Stimulated activated CD4-positive, alpha-beta T cell treated with anti-CD3 and anti-CD28 coated beads, TNF-alpha, amount 100 ng/mL, for 1 hour (primary cell): Measurements from ENCODE around the gene RBP7.
"Not testable (repeated sequence)": the region's sequence is repeated elsewhere in the genome, so short reads cannot be mapped to it uniquely, and the experiment has no call there.

Source experiments
- DNase-seq, 3 donors: peaks; one replicate each; pipeline ENCODE4 v3.0.0-alpha.2; 2020; ENCODE audit warnings: low read depth in 3 of 3, low spot score in 1 of 3

Gene RBP7

DNA sequence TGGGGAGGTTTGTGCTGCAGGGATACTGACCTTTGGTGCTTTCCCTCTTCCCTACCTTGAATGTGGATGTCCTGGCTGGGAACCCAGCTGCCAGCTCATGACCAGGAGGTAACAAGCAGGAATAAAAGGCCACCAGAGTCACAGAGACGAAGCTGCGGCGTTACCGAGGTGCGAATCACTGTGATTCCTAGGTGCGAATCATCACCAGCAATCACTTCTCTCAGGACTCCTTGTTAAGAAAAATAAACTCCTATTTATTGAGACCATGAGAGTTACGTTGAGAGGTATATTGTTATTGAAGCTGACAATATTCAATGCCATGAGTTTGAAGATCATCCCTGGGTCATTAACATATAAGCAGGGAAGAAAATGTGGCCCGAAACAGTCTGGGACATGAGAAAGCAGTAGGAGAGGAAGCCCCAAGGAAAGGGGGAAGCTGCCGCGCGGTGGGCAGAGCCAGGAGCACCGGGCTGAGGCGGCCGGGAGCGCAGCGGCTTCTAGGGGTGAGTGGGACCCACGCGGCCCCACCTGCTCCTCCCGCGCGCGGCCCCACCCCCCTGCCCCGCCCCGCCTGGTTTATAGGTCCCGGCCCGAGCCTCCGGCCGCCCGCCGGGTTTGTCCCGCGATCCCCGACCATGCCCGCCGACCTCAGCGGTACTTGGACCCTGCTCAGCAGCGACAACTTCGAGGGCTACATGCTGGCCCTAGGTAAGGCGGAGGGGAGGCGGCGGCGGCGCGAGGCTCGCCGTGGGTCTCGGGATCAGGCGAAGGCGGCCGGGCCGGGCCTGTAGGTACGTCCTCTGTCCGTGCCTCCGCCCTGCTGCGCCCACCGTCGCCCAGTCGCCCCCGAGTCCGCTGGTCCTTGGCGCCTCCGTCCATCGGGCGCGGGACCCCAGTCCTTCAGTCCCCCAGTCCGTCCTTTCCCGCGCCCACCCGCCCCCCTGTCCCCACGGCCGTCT, at the start of gene RBP7:
TSS of gene RBP7 (plus strand) at position 605 of the 959 bp plus-strand sequence. CDS start at position 636, 31 bp downstream.
- no peak for DNase-seq

DNA sequence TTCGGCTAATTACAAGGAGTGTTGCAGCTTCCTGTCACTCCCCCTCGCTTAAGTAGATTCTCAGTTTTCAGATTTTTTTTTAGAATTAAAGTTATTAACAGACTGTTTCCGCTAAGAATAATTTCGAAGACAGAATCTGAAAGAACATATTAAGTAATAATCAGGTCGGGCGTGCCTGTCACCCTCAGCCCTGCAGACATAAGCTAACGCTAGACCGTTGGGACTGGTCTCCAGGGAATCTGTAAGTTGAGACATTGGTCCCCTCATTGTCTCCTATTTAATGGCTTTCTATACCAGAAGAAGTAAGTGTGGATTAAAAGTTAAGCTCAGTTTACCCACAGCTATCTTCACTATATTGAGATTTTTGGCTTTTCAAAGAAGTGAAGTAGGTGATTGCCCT, 39.3 kb upstream of the RBP7 start:
- no peak for DNase-seq

DNA sequence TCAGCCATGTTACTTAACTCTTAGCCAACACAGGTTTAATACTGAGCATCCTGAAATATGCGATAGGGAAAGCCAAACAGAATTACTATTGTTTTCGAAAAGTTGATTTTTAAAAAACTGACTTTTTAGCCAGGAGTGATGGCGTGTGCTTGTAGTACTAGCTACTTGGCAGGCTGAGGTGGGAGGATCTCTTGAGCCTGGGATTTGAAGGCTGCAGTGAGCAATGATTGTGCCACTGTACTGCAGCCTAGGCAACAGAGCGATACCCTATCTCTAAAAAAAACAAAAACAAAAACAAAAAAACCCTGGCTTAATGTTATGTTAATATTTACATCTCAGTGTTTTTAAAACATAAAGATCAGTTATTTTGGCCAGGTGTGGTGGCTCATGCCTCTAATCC, 37.0 kb upstream of the RBP7 start:
- DNase-seq, result no peak

DNA sequence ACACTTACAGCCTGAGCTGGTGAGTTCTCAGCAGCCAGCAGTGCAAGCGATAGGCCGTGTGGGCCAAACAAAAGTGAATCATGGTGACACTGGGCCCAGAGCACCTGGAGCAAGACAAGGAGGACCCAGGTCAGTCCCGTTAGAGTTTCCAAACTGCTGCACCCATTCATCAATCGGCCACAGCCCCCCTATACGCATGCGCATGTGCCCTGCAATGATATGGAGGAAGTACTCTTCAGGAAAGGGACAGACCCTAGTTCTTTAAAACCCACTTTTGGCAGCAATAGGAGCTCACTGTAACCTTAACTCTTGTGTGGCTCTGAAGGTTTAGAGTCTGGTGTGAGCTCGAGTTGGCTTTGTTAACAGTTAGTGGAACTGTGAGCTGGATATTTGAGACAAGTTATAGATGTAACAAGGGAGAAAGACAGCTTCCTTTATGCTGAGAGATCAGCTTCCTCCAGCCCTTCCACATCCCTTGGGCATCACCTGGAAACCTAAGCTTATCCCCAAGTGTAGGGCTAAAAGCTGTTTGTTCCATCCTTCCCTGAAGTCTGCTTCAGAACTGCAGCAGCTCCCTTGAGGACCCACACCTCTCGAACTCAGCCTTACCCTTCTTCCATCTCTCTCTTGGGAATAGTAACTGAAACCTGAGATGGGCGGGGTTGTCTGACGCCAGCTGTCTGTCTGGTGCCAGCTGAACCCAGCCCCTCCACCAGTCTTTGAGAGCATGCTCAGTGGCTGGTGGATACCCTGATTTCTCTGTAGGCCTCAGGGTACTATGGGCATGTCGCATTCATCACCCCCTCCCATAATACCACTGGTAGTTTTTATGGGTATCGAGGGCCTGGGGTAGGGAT, 36.1 kb upstream of the RBP7 start:
- no peak for DNase-seq

DNA sequence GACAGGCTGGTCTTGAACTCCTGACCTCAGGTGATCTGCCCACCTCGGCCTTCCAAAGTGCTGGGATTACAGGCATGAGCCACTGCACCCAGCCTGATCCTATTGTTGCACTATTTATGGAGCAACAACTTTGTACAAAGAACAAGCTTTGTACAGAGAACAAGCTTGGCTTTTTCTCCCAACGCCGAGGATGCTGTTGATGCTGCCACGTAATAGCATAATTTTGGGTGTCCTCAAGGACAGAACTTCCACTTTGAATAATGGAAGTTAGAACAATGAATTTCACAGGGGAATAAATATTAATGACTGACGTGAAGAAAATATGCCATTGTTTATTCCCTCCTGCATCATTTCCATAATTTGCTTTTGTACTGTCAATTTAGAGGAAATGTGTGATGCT, 12.8 kb upstream of the RBP7 start:
- no peak for DNase-seq

DNA sequence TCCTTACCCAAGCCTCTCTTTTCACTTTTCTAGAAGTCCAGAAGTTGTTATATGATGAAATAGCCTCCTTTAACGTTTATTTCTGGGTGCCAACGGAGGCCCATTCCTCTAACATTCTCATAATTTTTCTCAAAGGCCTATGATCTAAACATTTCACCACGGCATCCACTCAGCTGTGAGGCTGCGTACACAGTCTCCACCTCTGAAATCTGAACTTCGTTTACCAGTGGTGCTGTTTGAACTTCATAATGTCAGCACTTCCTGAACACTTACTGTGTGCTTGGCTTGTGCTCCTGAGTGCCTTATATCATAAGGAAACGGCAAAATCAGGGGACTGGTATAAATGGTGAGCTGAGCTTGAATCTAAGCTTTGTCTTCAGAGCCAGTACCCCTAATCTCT, 12.0 kb upstream of the RBP7 start:
- DNase-seq, result no peak

DNA sequence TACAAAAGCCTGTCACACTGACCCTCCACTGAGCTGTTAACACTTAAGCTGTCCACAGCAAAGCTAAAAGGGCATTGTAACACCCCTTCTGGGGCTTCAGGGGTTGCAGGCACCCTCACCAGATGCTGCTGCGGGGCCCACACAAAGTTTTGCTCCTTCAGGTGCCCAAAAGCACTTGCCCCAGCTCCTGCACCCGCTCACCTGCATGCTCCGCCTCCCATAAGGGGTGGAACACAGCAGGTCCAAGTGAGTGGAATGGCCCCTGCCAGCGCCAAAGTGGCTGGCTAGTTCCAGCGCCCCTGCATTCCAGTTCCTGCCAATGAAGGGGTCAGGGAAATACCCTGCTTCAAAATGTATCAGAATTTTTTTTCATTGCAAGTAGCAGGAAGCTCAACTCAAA, 7.3 kb upstream of the RBP7 start:
- DNase-seq, result no peak

DNA sequence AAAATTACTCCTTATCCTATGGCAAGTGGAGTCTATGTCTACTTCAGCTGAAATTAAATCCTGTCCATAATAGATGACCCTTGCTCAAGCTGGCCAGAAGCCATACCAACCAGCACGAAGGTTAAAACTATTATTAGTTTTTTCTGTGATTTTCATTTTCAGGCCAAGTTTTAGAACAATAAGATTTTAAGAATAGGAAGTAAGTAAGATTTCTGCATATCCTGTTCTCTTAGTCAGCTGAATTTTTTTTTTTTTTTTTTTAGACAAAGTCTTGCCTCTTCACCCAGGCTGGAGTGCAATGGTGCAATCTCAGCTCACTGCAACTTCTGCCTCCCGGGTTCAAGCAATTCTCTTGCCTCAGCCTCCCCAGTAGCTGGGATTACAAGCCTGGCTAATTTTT, 6.1 kb upstream of the RBP7 start:
- no peak for DNase-seq

DNA sequence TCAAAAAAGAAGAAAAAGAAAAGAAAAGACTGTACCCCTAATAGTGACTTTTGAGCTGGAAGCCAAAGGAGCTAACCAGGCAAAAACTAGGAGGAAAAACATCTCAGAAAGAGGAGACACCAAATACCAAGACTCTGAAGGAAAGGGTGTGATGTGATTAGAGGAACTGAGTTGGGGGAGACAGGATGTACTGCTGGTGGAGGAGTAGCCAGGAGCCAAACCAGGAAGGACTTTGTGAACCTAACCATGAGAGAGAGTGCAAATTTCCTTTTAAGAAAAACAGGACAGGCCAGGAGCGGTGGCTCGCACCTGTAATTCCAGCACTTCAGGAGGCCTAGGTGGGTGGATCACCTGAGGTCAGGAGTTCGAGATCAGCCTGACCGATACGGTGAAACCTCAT, 4.1 kb upstream of the RBP7 start:
- DNase-seq, result no peak

DNA sequence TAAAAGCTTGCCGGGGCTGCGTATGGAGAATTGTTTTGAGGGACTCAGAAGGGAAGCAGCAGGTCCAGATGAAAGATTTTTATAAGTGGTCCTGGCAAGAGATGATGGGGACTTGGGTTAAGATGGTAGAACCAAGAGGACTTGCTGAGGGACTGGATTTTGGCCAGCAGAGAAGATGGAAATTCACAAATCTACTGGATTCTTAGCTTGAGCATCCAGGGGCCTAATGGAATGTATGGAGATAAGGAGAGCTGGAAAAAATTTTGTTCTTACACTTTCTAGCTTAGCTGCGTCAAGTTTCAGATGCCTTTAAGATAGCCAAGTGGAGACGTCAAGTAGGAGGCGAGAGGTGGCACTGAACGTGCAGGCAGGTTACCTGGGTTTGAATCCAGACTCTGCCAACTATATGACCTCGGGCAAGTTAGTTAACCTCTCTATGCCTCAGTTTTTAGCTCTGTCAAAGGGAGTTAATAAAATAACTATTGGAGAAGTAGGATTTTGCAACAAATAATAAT, 3.4 kb upstream of the RBP7 start:
- DNase-seq, result no peak

DNA sequence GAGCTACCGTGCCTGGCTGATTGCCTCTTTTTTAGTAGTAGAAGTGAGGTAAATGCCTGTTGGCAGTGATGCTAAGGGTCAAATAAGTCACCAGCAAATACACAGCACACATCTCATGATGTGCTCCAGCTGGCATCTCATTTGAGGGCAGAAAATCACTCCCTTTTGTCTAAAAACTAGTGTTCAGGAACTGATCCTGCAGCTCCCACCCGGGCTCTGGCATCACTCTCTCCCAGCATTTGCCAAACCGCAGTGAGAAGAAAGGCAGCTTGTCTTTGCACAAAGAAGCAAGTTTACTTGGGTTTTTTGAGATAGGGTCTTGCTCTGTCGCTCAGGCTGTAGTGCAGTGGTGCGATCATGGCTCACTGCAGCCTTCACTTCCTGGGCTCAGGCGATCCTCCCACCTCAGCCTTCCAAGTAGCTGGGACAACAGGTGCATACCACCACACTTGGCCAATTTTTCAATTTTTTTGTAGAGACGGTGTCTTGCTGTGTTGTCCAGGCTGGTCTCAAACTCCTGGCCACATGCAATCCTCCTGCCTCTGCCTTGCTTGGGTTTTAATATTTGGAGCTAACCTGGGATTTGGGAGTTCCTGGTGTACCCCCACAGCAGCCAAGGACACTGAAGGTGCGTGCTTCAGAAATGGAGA, 4.1 kb downstream of the RBP7 start:
- DNase-seq, result no peak

DNA sequence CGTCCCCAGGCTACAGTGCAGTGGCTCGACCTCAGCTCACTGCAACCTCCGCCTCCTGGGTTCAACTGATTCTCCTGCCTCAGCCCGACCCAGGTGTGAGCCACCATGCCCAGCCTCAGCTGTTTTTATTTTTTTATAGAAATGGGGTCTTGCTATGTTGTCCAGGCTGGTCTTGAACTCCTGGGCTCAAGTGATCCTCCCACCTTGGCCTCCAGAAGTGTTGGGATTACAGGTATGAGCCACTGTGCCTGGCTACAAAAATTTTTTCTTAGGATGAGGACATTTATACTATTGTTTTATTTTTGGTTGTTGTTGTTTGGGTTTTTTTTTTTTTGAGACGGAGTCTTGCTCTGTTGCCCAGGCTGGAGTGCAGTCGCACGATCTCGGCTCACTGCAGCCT, 8.2 kb downstream of the RBP7 start:
- not testable (repeated sequence) for DNase-seq

DNA sequence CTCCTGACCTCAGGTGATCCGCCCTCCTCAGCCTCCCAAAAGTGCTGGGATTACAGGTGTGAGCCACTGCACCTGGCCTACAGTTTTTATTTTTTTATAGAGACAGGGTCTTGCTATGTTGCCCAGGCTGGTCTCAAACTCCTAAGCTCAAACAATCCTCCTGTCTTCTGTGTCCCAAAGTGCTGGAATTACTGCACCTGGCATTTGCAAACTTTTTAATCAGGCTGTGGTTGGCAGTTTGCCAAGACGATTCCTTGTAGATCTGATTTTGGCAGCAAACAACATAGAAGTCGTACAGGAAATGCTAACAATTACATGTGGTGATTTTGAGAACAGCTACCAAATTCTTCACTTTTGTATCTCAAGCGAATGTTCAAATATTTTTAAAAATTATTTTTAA, 10.1 kb downstream of the RBP7 start:
- no peak for DNase-seq

DNA sequence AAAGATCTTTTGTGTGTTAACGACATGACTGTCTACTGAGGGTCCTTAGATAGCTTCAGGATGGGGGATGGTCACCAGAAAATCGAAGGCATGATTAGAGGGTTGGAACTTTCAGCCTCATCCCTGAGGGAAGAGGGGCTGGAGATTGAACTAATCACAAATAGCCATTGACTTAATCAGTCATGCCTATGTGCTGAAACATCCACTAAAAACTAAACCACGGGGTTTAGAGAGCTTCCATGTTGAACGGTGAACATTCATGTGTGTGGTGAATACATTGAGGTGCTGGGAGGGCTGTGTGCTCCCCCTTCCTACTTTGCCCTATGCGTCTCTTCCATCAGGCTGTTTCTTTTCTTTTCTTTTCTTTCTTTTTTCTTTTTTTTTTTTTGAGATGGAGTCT, 17.0 kb downstream of the RBP7 start:
- no peak for DNase-seq

DNA sequence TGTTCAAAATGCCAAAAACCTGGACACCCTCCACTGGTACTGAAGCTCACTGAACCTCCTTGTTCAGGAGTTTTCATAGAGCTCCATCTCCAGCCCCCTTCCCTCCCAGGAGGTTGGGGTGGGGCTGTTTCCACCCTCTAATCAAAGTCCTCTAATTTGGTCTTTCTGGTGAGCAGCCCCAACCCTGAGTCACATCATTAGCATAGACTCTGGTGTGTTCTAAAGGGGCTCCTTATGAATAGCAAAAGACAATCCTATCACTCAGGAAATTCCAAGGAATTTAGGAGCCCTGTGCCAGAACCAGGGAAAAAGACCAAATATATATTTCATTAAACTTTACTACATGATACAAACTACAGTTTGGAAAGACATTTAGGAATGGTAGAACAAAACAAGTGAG, 22.5 kb downstream of the RBP7 start:
- DNase-seq, result no peak

DNA sequence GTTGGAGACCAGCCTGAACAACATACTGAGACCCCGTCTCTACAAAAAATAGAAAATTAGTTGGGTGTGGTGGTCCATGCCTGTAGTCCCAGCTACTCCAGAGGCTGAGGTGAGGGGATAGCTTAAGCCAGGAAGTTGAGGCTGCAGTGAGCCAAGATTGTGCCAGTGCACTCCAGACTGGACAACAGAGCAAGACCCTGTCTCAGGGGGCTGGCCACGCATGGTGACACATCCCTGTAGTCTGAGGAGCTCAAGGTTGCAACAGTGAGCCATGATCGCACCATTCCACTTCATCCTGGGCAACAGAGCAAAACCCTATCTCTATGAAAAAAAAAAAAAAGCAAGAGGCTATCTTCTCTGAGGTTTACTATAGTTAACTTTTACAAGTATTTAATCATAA, 23.1 kb downstream of the RBP7 start:
- no peak for DNase-seq

DNA sequence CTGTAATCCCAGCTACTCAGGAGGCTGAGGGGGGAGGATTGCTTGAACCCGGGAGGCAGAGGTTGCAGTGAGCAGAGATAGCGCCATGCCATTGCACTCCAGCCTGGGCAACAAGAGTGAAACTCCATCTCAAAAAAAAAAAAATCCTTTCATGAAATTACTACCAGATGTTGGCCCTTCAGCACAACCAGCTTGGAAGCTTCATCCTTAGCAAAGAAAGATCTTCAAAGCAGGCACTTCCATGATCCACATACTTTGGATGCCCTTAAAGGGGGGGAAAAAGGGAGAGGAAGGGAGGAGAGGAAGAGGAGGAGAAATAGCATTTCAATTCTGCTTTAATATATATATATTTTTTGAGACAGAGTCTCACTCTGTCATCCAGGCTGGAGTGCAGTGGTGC, 23.6 kb downstream of the RBP7 start:
- DNase-seq, result not testable (repeated sequence)

DNA sequence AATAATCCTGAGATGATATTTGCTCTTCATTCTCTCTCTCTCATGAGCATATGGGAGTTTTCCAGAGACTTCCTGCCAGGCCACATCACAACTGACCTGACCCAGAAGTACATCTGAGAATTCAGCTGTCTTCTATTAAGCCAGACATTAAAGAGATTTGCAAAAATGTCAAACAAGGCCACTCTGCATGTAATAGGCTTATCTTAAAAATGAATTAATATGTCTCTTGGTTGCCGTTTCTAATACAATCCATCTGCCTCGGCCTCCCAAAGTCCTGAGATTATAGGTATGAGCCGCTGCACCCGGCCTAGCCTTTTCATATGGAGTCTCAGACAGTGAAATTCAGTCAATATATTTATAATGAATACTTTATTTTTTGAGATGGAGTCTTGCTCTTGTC, 25.0 kb downstream of the RBP7 start:
- not testable (repeated sequence) for DNase-seq

DNA sequence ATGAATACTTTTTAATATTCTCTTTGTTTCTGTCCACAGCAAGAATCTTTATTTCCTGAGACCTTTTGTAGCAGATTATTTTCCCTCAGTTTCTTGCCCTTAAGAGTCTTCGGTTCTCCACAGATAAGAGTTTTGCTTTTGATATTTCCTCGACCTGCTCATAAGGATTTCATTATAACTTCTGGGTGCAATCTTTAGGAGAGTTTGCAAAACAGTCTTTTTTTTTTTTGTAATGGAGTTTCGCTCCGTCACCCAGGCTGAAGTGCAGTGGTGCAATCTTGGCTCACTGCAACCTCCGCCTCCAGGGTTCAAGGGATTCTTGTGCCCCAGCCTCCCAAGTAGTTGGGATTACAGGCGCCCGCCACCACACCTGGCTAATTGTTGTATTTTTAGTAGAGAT, 25.6 kb downstream of the RBP7 start:
- no peak for DNase-seq

DNA sequence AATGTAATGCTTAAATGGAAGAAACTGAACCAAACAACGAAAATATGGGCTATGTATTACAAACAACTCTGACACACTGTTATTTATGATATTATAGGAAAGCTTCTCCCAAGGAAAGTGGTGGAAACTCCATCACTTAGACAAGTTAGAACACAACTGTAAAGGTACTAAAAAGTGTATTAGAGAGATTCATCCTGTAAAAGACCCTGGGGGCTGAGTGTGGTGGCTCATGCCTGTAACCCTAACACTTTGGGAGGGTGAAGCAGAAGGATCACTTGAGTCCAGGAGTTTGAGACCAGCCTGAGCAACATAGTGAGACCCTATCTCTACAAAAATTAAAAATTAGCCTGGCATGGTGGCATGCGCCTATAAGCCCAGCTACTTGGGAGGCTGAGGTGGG, 28.3 kb downstream of the RBP7 start:
- DNase-seq, result no peak

DNA sequence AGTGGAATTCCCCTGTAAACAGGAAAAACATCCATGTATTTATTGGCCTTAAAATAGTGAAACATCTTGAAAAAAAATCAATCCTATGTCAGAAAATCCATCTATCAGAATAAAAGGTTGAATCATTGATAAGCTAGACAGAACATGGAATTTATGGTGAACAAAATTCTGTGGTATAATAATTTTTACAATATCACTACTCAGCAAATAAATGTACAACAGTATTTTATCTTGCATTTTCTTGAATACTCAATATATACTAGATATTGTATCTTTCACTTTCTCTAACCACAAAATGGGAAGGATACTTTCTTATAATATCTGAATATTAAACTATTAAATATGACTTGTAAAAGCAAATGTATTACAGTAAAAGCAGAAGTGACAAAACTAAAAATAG, 30.0 kb downstream of the RBP7 start:
- DNase-seq, result no peak
